Right renal cortex interstitium (tissue), 3 donors: Measurements from ENCODE around the gene TUBB1. TPM values are rescaled to one million over a fixed set of nuclear protein-coding genes. Genes with fewer than 3 reads are reported as not detected.

ENCODE experiments used
- DNase-seq, 3 donors: peaks; one replicate each; pipeline ENCODE4 v3.0.0-alpha.2; 2013; ENCODE audit warnings: low read depth in 3 of 3, low spot score in 2 of 3
- polyA plus RNA-seq, 3 donors: library from polyadenylated mRNA; unstranded; fragments of 120-200 nt; gene quantifications; one replicate each; pipeline ENCODE4 v1.2.1, GENCODE V29; 2013; ENCODE audit not compliant: insufficient read length in 3 of 3

TUBB1 gene
- polyA plus RNA-seq, 3 donors: 2.4 to 5.4 (median 3.0) TPM

DNA sequence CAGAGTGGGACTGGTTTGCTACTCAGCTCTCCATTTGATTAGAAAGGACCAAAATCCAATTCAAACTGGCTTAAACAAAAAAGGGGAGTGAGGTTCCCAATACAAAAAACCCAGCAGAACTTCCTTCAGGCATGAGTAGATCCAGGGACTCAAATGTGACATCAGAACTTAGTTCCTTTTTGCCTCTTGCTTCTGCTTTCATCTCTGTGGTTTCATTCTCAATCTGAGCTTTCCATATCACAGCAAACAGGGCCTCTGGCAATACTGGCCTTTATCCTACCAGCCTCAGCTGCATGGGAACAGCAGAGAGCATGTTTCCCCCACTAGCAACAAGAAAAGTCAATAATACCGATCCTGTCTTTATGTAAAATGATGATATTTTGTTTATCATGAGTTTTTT lies 52.0 kb downstream of the TUBB1 start:
- no peak for DNase-seq

DNA sequence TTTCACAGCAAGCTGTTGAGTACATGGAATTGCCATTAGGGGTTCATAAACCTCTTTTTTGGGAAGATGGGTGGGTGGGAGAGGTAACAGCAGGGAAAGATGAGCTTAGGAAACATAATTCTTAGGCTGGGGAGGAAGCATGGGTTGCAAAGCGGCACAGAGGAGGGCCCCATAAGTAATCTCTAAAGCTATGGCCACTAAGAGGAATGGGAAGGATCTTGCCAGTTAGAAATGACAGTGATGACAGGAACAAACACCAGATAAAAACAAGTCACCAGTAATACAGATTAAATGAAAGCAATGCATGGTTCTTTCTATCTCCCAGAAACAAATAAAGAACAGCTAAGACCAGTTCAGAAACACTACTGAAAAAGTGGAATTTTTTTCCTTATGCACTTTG lies 54.4 kb downstream of the TUBB1 start:
- no peak for DNase-seq

DNA sequence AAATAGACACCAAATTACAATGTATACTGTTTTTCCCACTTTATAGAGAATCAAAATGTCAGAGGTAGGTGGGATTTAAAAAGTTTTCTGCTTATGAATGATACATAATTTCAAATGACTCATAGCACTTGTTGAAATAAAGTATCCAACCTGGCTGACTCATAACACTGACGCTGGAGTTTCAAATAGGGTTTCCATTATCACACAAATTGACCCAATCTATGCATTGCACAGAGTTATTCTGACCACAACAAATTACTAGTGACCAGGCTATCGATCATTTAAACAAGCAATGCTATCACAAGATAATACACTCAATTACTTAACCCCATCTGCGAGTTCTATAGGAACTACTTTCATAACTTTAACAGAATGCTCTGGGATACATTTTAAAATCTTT lies 55.2 kb downstream of the TUBB1 start:
- DNase-seq: no peak

DNA sequence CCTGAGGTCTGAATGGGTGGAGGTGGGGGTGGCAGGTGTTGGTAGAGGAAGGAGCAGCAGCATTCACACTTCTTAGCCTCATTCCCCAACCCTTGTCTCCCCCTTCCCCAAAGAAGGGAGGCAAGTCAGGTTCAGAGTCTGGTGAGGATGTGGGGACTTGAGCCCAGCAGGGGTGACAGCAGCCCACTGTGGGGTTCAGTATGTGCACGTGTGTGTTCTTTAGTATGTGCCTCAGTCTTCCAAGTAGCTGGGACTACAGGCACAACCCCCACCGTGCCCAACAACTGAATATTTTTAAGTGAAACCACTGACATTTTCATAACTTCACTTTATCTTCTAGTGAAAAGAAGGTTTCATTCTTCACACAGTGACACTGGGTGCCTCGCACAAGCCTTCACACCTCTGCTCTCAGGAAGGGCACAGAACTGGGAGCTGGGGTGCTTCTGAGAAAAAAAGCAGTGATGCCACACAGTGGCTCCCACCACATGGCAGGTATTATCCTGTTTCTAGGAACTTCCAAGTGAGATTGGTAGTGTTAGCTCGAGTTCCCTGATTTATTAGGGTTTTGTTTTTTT lies 56.8 kb downstream of the TUBB1 start:
- no peak for DNase-seq

Other genes starting within 250 kb of the TUBB1 start
- gene GNAS-AS1, start 168.5 kb upstream of the TUBB1 start, polyA plus RNA-seq: 1 to 10 TPM in 2 of 3 donors, under 1 TPM in 1; 0.75 to 1.3 (median 1.2) TPM
- 1,000 to 10,000 TPM; 2,040 to 2,096 (median 2,069) TPM for gene GNAS, start 166.7 kb upstream of the TUBB1 start, polyA plus RNA-seq
- gene NELFCD, start 38.2 kb upstream of the TUBB1 start, polyA plus RNA-seq: 100 to 1,000 TPM; 122 to 139 (median 135) TPM
- gene CTSZ, start 12.2 kb upstream of the TUBB1 start, polyA plus RNA-seq: 10 to 100 TPM; 80.3 to 90.7 (median 86.6) TPM
- gene ATP5F1E, start 12.9 kb downstream of the TUBB1 start, polyA plus RNA-seq: 100 to 1,000 TPM; 202 to 222 (median 222) TPM
- gene PRELID3B, start 23.4 kb downstream of the TUBB1 start, polyA plus RNA-seq: 10 to 100 TPM; 73.3 to 81.5 (median 77.2) TPM
- gene ZNF831, start 144.4 kb downstream of the TUBB1 start, polyA plus RNA-seq: under 1 TPM; 0.07 to 0.10 (median 0.07) TPM